Activated naive CD8-positive, alpha-beta T cell treated with anti-CD3 and anti-CD28 coated beads, Interleukin-2, amount 10 ng/mL, durations not matched to agents 7 days and 5 days (primary cell): ENCODE measurements around the gene PSMC3. TPM values are rescaled to one million over a fixed set of nuclear protein-coding genes. Genes with fewer than 3 reads are reported as not detected.

ENCODE experiments used
- ATAC-seq: fragments of 150-1000 bp; cut with Tn5 transposase; one replicate; pipeline ENCODE4 v1.10.0; 2021; ENCODE audit warnings: low read depth, moderate library complexity
- POLR2A ChIA-PET: fragments of 350-600 bp; sonication (Branson Sonifier 250); formaldehyde crosslinking; loops from one replicate; lab custom pipeline; 2021; ENCODE audit warnings: antibody characterized with exemption; lab: Charles Lee
- DNase-seq: peaks from one replicate; pipeline ENCODE4 v3.0.0; 2021
- H3K27ac Mint-ChIP-seq: one replicate; pipeline ENCODE4 v1.8.0; 2022; ENCODE audit warnings: mild to moderate bottlenecking, mixed read lengths
- H3K27me3 Mint-ChIP-seq: one replicate; pipeline ENCODE4 v1.8.0; 2022; ENCODE audit warnings: mild to moderate bottlenecking, moderate library complexity, mixed read lengths
- H3K36me3 Mint-ChIP-seq: one replicate; pipeline ENCODE4 v1.8.0; 2021; ENCODE audit warnings: mild to moderate bottlenecking, mixed read lengths
- H3K4me1 Mint-ChIP-seq: one replicate; pipeline ENCODE4 v1.8.0; 2021; ENCODE audit warnings: mixed read lengths
- H3K4me3 Mint-ChIP-seq: one replicate; pipeline ENCODE4 v1.8.0; 2022; ENCODE audit warnings: mild to moderate bottlenecking, moderate library complexity, mixed read lengths
- H3K9me3 Mint-ChIP-seq: one replicate; pipeline ENCODE4 v1.8.0; 2021; ENCODE audit warnings: mixed read lengths
- total RNA-seq, 2 experiments: library from RNA; stranded (reverse); gene quantifications; one replicate each; pipeline ENCODE4 v1.2.3, GENCODE V29; 2021

PSMC3 gene
- total RNA-seq, 2 experiments from 2014 or later: 113 to 115 TPM

DNA sequence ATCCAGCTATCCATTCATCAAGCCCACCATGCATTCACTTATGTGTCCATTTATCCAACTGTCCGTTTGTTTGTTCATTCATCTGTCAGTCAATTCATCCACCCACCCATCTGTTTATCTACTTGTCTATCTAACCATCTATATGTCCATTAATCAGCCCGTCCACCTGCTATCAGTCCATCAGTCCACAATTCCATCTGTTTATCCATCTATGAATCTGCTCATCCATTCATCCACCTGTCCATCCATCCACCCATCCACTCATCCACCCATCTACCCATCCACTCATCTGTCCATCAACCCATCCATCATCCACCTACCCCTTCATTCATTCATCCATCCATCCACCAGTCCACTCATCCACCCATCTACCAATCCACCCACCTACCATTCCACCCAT, 46.9 kb downstream of the PSMC3 start:
- ATAC-seq: no peak
- Mint-ChIP-seq H3K27me3 (peaks cover 6% of the 10 kb centered on the region), H3K9me3 (no peaks in the 10 kb centered on the region), H3K4me1 (peaks cover 2% of the 10 kb centered on the region), H3K36me3 (no peaks in the 10 kb centered on the region), H3K27ac (no peak overlapping the region), H3K4me3 (no peak overlapping the region)
- DNase-seq: no peak
- POLR2A ChIA-PET: interaction anchor here (1.7 kb wide), 1 partner anchor 12 kb away, joined by 4 read pairs; no protein-coding TSS in a partner anchor

DNA sequence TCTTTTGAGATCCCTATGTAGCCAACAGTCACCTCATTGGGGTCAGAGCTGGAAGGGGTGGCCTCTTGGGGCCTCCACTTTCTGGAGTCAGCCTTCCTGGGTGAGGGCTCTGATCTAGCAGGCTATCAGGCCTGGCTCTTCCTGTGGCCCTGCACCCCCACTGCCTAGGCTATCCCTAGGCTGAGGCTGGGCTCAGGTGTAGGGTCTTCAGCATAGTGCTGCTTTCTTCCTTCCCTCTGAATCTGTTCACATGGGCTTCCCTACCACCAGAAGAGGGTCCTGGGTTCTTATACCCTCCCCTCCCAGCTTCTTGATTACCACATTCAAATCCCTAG, 47.4 kb downstream of the PSMC3 start:
- Mint-ChIP-seq H3K27me3 (peaks cover 6% of the 10 kb centered on the region), H3K27ac (peak overlapping the region; percentile 38), H3K4me3 (no peak overlapping the region), H3K9me3 (no peaks in the 10 kb centered on the region), H3K4me1 (peaks cover 2% of the 10 kb centered on the region), H3K36me3 (no peaks in the 10 kb centered on the region)
- DNase-seq (no peak), ATAC-seq (no peak)
- POLR2A ChIA-PET: interaction anchor here (1.7 kb wide), 1 partner anchor 12 kb away, joined by 4 read pairs; no protein-coding TSS in a partner anchor

DNA sequence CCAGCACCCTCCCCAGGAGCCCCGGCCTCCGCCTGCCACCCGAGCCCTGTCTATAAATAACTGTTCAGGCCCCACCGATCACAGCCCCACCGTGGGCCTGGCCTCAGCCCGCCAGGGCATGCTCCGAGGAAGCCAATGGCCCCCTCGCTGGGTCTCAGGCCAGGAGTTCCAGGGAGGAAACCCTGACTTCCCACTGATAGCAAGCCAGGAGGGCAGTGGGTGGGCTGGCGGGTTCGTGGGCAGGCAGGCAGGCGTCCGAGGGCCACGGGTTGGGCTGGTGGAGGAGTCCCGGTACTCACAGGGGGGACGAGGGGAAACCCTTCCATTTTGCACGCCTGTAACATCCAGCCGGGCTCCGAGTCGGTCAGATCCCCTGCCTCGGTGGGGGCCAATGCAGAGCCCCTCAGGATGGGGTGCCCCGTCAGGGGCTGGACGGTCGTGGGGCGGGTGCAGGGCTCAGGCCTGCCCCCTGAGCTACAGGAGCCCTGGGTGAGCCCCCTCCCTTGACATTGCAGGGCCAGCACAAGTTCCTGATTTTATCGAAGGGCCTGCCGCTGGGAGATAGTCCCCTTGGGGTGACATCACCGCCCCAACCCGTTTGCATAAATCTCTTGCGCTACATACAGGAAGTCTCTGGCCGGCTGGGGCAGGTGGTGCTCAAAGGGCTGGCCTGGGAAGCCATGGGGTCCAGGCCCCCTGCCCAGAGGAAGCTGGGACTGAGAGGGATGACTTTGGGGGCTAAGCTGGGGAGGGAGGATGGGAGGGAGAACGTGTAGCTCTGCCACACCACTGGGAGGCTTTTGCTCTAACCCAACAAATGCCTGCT, 48.0 kb downstream of the PSMC3 start, which contains the start of gene SPI1:
Gene SPI1, minus strand, starts transcription at position 538 of the 826 bp plus-strand sequence. Its CDS starts 194 bp downstream, at position 344.
- H3K27ac Mint-ChIP-seq: peak within 1 kb of the TSS; percentile 38
- peaks cover 6% of the 10 kb centered on the region for H3K27me3 Mint-ChIP-seq

DNA sequence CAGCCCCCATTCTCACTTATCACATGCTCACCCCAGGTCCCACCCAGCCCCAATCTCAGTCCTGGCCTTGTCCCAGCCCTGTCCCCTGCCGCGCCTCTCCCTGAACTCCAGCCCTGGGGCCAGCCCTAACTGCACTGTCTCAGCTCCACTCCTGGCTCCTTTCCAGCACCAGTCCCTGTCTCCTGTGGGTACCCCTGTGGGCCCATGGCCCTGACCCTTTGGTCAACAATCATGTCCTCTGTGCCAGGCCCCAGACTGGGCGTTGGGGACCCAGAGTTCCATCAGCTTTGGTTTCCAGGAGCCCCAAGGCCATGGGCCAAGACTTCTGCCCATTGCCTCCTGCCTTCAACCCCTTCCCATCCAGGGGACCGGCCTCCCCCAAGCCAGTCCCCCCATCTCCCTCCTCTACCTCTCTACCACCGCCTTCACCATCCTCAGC, 48.6 kb downstream of the PSMC3 start:
- ATAC-seq (no peak), DNase-seq (no peak)
- no peaks in the 10 kb centered on the region for H3K9me3 Mint-ChIP-seq
- no peaks in the 10 kb centered on the region for H3K36me3 Mint-ChIP-seq
- POLR2A ChIA-PET: interaction anchor here (1.7 kb wide), 1 partner anchor 13 kb away, joined by 4 read pairs; no protein-coding TSS in a partner anchor
- peaks cover 6% of the 10 kb centered on the region for H3K27me3 Mint-ChIP-seq
- H3K4me1 Mint-ChIP-seq: peaks cover 2% of the 10 kb centered on the region
- no peak overlapping the region for H3K4me3 Mint-ChIP-seq
- H3K27ac Mint-ChIP-seq: no peak overlapping the region

More for the DNA sequence above, 48.0 kb downstream of the PSMC3 start, which contains the start of gene SPI1:
- DNase-seq (no peak), ATAC-seq (peak; percentile 44)
- H3K36me3 Mint-ChIP-seq: no peaks in the 10 kb centered on the region
- H3K4me1 Mint-ChIP-seq: peaks cover 2% of the 10 kb centered on the region
- H3K4me3 Mint-ChIP-seq: no peak within 1 kb of the TSS
- H3K9me3 Mint-ChIP-seq: no peaks in the 10 kb centered on the region
- POLR2A ChIA-PET: interaction anchor here (1.7 kb wide), 1 partner anchor 13 kb away, joined by 4 read pairs; no protein-coding TSS in a partner anchor

DNA sequence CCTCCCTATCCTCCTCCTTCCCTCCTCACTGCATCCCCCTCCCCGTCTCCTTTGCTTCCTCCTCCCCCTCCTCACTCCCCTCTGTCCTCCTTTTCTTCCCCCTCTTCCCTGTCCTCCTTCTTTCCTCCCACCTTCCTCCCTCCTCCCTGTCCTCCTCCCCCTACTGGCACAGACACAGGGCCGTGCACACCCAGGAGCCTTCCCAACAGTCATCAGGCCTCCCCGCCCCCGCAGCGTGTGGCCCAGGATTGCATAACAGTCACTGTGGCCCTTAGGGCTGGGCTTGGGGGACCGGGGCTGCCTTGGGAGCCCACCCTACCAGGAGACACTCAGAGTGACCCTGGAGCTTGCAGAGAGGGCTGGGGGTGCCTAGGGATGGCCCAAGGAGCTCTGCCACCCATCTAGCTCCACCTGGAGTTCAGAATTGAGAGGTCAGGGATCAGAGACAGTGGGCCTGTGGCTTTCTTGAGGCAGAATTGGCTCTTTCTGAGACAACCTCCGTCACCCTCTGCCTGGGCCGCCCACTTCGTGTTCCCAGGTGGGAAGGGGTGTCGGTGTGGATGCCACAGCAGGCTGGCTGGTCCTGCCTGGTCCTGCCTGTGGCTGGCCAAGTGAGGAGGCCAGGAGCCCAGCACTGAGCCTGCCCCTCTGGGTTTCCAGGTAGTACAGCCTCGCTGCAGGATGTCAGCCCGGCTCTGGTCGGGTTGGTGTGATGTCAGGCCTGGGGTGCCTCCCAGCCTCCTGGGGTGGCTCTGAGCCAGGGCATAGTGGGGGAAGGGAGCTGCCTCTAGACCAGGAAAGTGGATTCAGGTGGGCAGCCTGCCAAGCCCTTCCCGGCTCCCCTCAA, 49.5 kb downstream of the PSMC3 start:
- POLR2A ChIA-PET: no interaction called here
- H3K9me3 Mint-ChIP-seq: no peaks in the 10 kb centered on the region
- H3K27me3 Mint-ChIP-seq: peaks cover 3% of the 10 kb centered on the region
- H3K4me3 Mint-ChIP-seq: no peak overlapping the region
- ATAC-seq (no peak), DNase-seq (no peak)
- H3K4me1 Mint-ChIP-seq: peaks cover 2% of the 10 kb centered on the region
- H3K36me3 Mint-ChIP-seq: no peaks in the 10 kb centered on the region
- H3K27ac Mint-ChIP-seq: peak overlapping the region; percentile 54

DNA sequence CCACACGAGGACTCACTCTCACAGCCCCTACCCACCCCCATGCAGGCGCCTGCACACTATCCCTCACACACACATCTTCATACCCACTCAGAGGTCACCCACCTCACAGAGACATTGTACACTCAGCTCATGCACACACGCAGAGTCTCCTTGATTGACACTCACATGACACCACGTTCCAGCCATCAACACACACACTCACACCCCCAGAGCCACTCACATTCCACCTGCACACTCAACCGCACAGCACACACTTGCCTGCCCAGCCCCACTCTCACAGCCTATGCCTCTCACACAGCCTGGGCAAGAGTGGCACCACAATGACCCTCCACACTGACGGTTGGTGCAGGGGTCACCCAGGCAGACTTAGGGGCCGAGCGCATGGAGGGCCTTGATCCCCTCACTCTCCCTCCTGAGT, 50.1 kb downstream of the PSMC3 start:
- peaks cover 2% of the 10 kb centered on the region for H3K4me1 Mint-ChIP-seq
- ATAC-seq: no peak

DNA sequence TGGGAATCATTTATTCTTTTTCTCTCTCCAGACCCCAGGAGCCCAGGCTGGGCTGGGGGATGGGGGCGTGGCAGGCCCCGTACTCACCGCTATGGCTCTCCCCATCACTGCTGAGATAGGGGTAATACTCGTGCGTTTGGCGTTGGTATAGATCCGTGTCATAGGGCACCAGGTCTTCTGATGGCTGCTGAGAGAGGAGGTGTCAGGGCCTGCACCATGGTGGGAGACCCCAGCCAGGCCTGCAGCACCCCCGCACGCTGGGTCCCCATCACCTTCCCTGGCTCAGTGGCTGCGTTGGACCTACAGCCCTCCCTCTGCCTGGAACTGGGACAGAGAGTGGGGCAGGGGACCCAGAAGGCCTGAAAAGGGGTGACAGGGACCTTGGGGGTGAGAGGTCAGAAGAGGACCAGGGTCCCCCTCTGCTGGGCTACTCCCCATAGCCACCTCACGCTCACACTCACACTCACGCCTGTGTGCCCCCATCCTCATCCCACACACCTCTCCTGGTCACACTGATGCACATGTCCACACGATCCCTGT, 50.6 kb downstream of the PSMC3 start:
- peaks cover 2% of the 10 kb centered on the region for H3K4me1 Mint-ChIP-seq
- POLR2A ChIA-PET: no interaction called here
- H3K4me3 Mint-ChIP-seq: no peak overlapping the region
- H3K27me3 Mint-ChIP-seq: peaks cover 2% of the 10 kb centered on the region
- no peaks in the 10 kb centered on the region for H3K36me3 Mint-ChIP-seq
- ATAC-seq (no peak), DNase-seq (no peak)
- H3K27ac Mint-ChIP-seq: no peak overlapping the region
- no peaks in the 10 kb centered on the region for H3K9me3 Mint-ChIP-seq

More for the DNA sequence above, 50.1 kb downstream of the PSMC3 start:
- Mint-ChIP-seq H3K4me3 (no peak overlapping the region), H3K27ac (peak overlapping the region; percentile 54), H3K36me3 (no peaks in the 10 kb centered on the region), H3K27me3 (peaks cover 3% of the 10 kb centered on the region), H3K9me3 (no peaks in the 10 kb centered on the region)
- POLR2A ChIA-PET: no interaction called here
- DNase-seq: no peak

DNA sequence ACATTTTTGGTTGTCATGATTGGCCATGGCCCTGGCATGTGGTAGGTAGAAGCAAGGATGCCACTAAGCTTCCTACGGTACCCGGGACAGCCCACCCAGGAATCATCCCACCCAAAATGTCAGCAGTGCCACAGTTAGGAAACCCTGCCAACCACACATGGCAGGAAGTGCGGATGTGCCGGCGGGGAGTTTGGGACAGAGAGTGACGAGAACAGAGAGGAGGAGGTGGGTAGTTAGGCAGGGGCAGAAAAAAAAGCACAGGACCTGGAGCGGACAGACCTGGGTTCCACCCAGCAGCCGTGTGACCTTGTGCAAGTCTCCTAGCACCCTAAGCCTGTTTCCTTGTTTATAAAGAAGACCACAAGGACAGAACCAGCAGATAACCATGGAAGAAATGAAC, 51.2 kb downstream of the PSMC3 start:
- ATAC-seq (no peak), DNase-seq (no peak)
- peaks cover 2% of the 10 kb centered on the region for H3K4me1 Mint-ChIP-seq
- no peaks in the 10 kb centered on the region for H3K27me3 Mint-ChIP-seq
- H3K9me3 Mint-ChIP-seq: no peaks in the 10 kb centered on the region
- POLR2A ChIA-PET: no interaction called here
- H3K4me3 Mint-ChIP-seq: no peak overlapping the region
- no peaks in the 10 kb centered on the region for H3K36me3 Mint-ChIP-seq
- H3K27ac Mint-ChIP-seq: no peak overlapping the region

DNA sequence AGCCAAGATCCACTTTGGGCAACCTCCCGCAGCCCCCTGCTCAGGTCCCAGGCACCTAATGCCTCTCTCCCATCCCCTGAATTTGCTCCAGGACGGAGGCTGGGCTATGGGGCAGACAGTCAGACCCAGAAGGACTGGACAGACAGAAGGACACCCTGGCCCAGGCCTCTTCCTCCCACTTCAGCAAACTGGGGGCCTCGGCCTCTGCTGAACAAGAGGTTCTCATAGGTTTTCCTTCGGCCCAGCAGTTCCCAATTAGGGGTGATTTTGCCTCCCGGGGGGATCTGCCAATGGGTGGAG, 51.6 kb downstream of the PSMC3 start:
- POLR2A ChIA-PET: interaction anchor here (0.6 to 1.1 kb wide), 3 partner anchors 32 to 294 kb away, joined by 3 to 7 read pairs (median 6); no protein-coding TSS in a partner anchor
- no peak overlapping the region for H3K27ac Mint-ChIP-seq
- ATAC-seq: no peak
- no peak overlapping the region for H3K4me3 Mint-ChIP-seq
- H3K4me1 Mint-ChIP-seq: peaks cover 4% of the 10 kb centered on the region
- no peaks in the 10 kb centered on the region for H3K9me3 Mint-ChIP-seq
- no peak for DNase-seq
- H3K27me3 Mint-ChIP-seq: peaks cover under 1% of the 10 kb centered on the region
- no peaks in the 10 kb centered on the region for H3K36me3 Mint-ChIP-seq

DNA sequence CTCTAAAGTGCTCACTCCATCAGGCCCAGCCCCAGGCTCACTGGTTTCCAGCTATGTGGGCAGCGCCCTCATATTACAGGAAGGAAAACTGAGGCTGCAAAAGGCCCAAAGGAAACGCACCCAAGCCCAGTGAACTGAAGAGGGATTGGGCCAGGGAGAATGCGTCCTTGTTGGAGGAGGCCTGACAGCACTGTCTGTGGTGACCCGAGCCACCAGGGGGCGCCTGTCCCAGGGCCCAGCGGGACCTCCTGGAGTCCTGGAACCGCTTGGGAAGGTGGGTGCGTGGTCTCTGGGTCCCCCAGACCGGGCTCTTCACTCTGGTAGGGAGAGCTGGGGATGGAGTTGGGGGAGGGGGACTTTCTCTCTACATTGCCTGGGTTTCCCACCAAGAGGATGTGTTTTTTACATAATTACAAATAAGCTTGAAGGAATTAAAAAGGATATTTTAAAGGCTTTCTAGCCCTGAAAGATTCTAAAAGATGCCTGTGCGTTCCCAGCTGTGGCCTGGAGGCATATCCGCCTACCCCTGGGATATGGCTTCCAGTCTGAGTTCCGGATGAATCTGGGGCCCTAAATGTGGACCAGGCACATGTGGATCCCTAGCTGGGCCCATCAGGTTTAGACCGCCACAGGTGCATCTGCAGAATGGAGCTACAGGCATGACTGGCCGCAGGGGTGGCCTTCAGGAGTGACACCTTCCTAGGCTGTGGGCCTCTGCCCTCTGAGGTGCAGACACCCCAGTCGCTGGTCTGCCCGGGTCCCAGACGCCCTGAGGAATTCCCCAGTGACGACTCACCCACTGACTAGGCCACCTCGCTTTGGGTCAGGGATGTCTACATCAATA, 52.1 kb downstream of the PSMC3 start:
- H3K27ac Mint-ChIP-seq: no peak overlapping the region
- peaks cover 7% of the 10 kb centered on the region for H3K4me1 Mint-ChIP-seq
- POLR2A ChIA-PET: interaction anchor here (0.6 to 1.6 kb wide), 5 partner anchors 33 to 294 kb away, joined by 3 to 7 read pairs (median 4); no protein-coding TSS in a partner anchor
- H3K36me3 Mint-ChIP-seq: no peaks in the 10 kb centered on the region
- no peaks in the 10 kb centered on the region for H3K9me3 Mint-ChIP-seq
- ATAC-seq (peak; percentile 88), DNase-seq (peak; percentile 90)
- peaks cover 6% of the 10 kb centered on the region for H3K27me3 Mint-ChIP-seq
- H3K4me3 Mint-ChIP-seq: no peak overlapping the region

DNA sequence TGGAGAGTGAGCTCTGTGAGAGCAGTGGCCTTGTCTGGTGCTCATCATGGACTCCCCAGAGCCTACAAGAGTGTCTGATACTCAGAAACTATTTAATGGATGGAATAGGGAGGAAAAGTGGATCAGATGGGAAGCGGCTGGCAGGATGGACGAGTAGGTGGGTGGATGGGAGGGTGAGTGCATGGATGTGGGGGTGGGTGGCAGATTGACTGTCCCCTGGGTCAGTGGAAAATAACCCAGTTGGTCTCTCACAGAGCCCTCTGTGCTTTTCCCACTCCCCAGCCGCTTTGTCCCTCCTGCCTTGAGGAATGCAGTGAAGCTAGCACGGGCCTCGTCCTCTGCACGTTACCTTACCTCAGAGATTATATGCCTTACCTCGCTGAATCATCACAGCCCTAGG, 53.8 kb downstream of the PSMC3 start:
- Mint-ChIP-seq H3K9me3 (no peaks in the 10 kb centered on the region), H3K27ac (no peak overlapping the region), H3K4me3 (no peak overlapping the region), H3K4me1 (peaks cover 5% of the 10 kb centered on the region), H3K36me3 (no peaks in the 10 kb centered on the region), H3K27me3 (peaks cover 6% of the 10 kb centered on the region)
- DNase-seq (no peak), ATAC-seq (no peak)
- POLR2A ChIA-PET: interaction anchor here (1.6 kb wide), 1 partner anchor 35 kb away, joined by 3 read pairs; no protein-coding TSS in a partner anchor

DNA sequence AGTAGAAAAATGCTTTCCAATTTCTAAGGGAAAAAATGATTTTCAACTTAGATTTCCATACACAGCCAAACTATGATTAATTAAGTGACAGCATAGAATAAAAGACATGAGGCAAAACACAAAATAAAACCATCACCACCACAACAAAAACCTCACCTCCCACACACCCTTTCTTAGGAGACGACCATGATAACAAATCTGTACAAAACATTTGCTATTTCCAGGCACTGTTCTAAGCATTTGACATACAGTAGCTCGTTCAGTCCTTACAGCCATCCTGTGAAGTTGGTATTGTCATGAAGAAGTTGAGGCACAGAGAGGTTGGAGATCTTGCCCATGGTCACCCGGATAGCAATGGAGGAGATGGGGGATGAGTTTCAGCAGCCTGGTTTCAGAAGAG, 56.6 kb downstream of the PSMC3 start:
- Mint-ChIP-seq H3K27me3 (peaks cover 14% of the 10 kb centered on the region), H3K4me3 (no peak overlapping the region), H3K27ac (no peak overlapping the region), H3K4me1 (peaks cover 5% of the 10 kb centered on the region), H3K9me3 (no peaks in the 10 kb centered on the region), H3K36me3 (no peaks in the 10 kb centered on the region)
- POLR2A ChIA-PET: no interaction called here
- ATAC-seq: no peak
- no peak for DNase-seq
